GM15510 (cell line): Measurements from ENCODE around the gene KRTAP9-2.
"Not testable (repeated sequence)": the region's sequence is repeated elsewhere in the genome, so short reads cannot be mapped to it uniquely, and the experiment has no call there.

Experiments used
- POLR2A ChIP-seq: IDR thresholded peaks from 3 replicates; pipeline ENCODE4 v1.6.1; 2011; ENCODE audit warnings: borderline replicate concordance; ENCODE audit not compliant: insufficient read length; ENCODE audit errors: extremely low read depth

Gene KRTAP9-2

GRCh38 chr17:41263212-41263611 is 36.8 kb downstream of the KRTAP9-2 start:
- TF ChIP-seq POLR2A: no peak

GRCh38 chr17:41264599-41264998 is 38.2 kb downstream of the KRTAP9-2 start:
- no peak for TF ChIP-seq POLR2A

GRCh38 chr17:41265078-41265477 is 38.6 kb downstream of the KRTAP9-2 start, which contains the start of gene KRTAP9-6:
Gene KRTAP9-6 (plus strand): TSS chr17:41265378. CDS start chr17:41265378, 0 bp downstream.
- no peak for TF ChIP-seq POLR2A

GRCh38 chr17:41267711-41268110 is 41.3 kb downstream of the KRTAP9-2 start:
- no peak for TF ChIP-seq POLR2A

- no peak for TF ChIP-seq POLR2A
These were observed 45.4 kb downstream of the KRTAP9-2 start for GRCh38 chr17:41271858-41272257.

- not testable (repeated sequence) for TF ChIP-seq POLR2A
These were observed 49.3 kb downstream of the KRTAP9-2 start, which contains the start of gene KRTAP9-7 for GRCh38 chr17:41275648-41276190. Gene KRTAP9-7 (plus strand): TSS chr17:41275698. CDS start chr17:41275698, 0 bp downstream.
